Common myeloid progenitor, CD34-positive (primary cell): ENCODE data around the gene CDHR1.
A peak's percentile ranks its signal among the peaks of the same experiment; 100 is the strongest.

ENCODE experiments used
- CTCF ChIA-PET: fragments of 350-600 bp; sonication (Branson Sonifier 250); formaldehyde crosslinking; loops from one replicate; lab custom pipeline; 2021; ENCODE audit warnings: antibody characterized with exemption; lab: Charles Lee
- POLR2A ChIA-PET: fragments of 350-600 bp; sonication (Branson Sonifier 250); formaldehyde crosslinking; loops from one replicate; lab custom pipeline; 2021; ENCODE audit warnings: antibody characterized with exemption; lab: Charles Lee
- DNase-seq, 3 donors: peaks; one replicate each; pipeline versions ENCODE4 v3.0.0 to v3.0.0-alpha.2; 2013
- H3K27ac ChIP-seq, 2 experiments: 1 replicate in 1 of 2; 2 replicates in 1 of 2; pipeline ENCODE4 v1.7.0; 2013; ENCODE audit warnings: inconsistent platforms in 2 of 2, low read length in 2 of 2, mild to moderate bottlenecking in 2 of 2, low read depth in 1 of 2, moderate library complexity in 1 of 2; ENCODE audit not compliant: severe bottlenecking in 2 of 2, insufficient read depth in 1 of 2, poor library complexity in 1 of 2
- H3K27me3 ChIP-seq, 5 experiments: replicated peaks in 2 of 5; 1 replicate in 3 of 5; 2 replicates in 2 of 5; pipeline versions ENCODE4 v1.6.1 to v1.7.0; 2013; ENCODE audit warnings: low read length in 4 of 5, mild to moderate bottlenecking in 2 of 5, moderate library complexity in 2 of 5, inconsistent platforms in 1 of 5; ENCODE audit not compliant: insufficient read depth in 5 of 5, control insufficient read depth in 4 of 5
- H3K36me3 ChIP-seq, 4 experiments: 1 replicate in 2 of 4; 2 replicates in 2 of 4; pipeline versions ENCODE4 v1.6.1 to v1.7.0; 2013; ENCODE audit warnings: low read length in 3 of 4, control low read depth in 1 of 4, mild to moderate bottlenecking in 1 of 4; ENCODE audit not compliant: control insufficient read depth in 4 of 4, insufficient read depth in 4 of 4
- H3K4me1 ChIP-seq, 4 experiments: 1 replicate in 3 of 4; 2 replicates in 1 of 4; pipeline versions ENCODE4 v1.6.1 to v1.7.1; 2013; ENCODE audit warnings: low read length in 3 of 4, mild to moderate bottlenecking in 3 of 4, control low read depth in 1 of 4, inconsistent platforms in 1 of 4, moderate library complexity in 1 of 4; ENCODE audit not compliant: control insufficient read depth in 4 of 4, insufficient read depth in 4 of 4; ENCODE audit errors: control extremely low read depth in 1 of 4
- H3K4me3 ChIP-seq, 7 experiments: 1 replicate in 4 of 7; 2 replicates in 3 of 7; pipeline versions ENCODE4 v1.5.1 to v1.7.0; 2013; ENCODE audit warnings: mild to moderate bottlenecking in 7 of 7, low read length in 6 of 7, moderate library complexity in 6 of 7, inconsistent platforms in 2 of 7, low read depth in 2 of 7, control low read depth in 1 of 7; ENCODE audit not compliant: insufficient read depth in 4 of 7, control insufficient read depth in 1 of 7; ENCODE audit errors: extremely low read depth in 1 of 7
- H3K9me3 ChIP-seq, 5 experiments: 1 replicate in 4 of 5; 2 replicates in 1 of 5; pipeline versions ENCODE4 v1.6.1 to v1.7.1; 2013; ENCODE audit warnings: low read length in 4 of 5, mild to moderate bottlenecking in 2 of 5, inconsistent platforms in 1 of 5, low read depth in 1 of 5, moderate library complexity in 1 of 5; ENCODE audit not compliant: control insufficient read depth in 4 of 5, insufficient read depth in 2 of 5; ENCODE audit errors: control extremely low read depth in 1 of 5
- WGBS: methylation state at CpG from one replicate; pipeline ENCODE4 v1.1.5; 2013; ENCODE audit not compliant: insufficient coverage; 5-methylcytosine and 5-hydroxymethylcytosine counted together

CDHR1 gene

GRCh38 chr10:84211566-84211965 lies 17.2 kb downstream of the CDHR1 start:
- Histone ChIP-seq H3K27ac (no peak overlapping the region), H3K9me3 (no peaks in the 10 kb centered on the region), H3K4me3 (no peak overlapping the region), H3K36me3 (no peaks in the 10 kb centered on the region), H3K4me1 (no peaks in the 10 kb centered on the region), H3K27me3 (peaks cover 0 to 24% (median 13%) of the 10 kb centered on the region in 5 experiments)
- CTCF ChIA-PET = interaction anchor here (1.3 to 2.2 kb wide), 2 partner anchors 11 to 63 kb away, joined by 5 to 10 read pairs; no protein-coding TSS in a partner anchor
- DNase-seq = no peak
- 95% methylated on average over 2 of the region's 2 CpGs for WGBS
- POLR2A ChIA-PET = no interaction called here

DNA sequence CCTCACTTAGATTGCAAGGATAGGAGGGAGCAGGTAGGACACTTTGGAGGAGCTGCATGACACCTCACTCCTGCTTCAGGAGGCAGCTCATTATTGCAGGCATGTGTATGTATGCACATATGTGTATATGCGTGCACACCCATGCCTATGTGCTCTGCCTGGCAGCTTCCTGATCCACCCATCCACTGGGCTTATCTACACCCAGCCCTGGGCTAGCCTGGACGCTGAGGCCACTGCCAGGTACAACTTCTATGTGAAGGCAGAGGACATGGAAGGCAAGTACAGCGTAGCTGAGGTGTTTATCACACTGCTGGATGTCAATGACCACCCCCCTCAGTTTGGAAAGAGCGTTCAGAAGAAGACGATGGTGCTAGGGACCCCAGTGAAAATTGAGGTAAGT lies 17.7 kb downstream of the CDHR1 start:
- H3K9me3 ChIP-seq = no peaks in the 10 kb centered on the region
- no peak for DNase-seq
- CTCF ChIA-PET = interaction anchor here (1.3 to 2.2 kb wide), 3 partner anchors 12 to 63 kb away, joined by 4 to 10 read pairs (median 5); no protein-coding TSS in a partner anchor
- no peaks in the 10 kb centered on the region for H3K4me1 ChIP-seq
- POLR2A ChIA-PET = no interaction called here
- H3K27me3 ChIP-seq = peaks cover 0 to 21% (median 13%) of the 10 kb centered on the region in 5 experiments
- no peaks in the 10 kb centered on the region for H3K36me3 ChIP-seq
- no peak overlapping the region for H3K27ac ChIP-seq
- no peak overlapping the region for H3K4me3 ChIP-seq
- 84% methylated on average over 3 of the region's 5 CpGs for WGBS

DNA sequence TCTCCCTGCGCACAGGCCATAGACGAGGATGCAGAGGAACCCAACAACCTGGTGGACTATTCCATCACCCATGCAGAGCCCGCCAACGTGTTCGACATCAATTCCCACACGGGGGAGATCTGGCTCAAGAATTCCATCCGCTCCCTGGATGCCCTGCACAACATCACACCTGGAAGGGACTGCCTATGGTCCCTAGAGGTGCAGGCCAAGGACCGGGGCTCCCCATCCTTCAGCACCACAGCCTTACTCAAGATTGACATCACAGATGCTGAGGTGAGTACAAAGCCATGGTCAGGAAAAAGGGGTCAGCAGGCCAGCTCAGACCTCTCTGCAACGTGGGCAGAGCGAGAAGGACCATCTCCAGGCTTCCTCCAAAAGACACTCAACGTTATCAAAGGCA lies 18.7 kb downstream of the CDHR1 start:
- H3K27me3 ChIP-seq = peaks cover 0 to 21% (median 9%) of the 10 kb centered on the region in 5 experiments
- H3K9me3 ChIP-seq = no peaks in the 10 kb centered on the region
- WGBS = 93% methylated on average over 8 of the region's 11 CpGs
- CTCF ChIA-PET = interaction anchor here (1.2 to 1.8 kb wide), 3 partner anchors 13 to 58 kb away, joined by 4 to 5 read pairs (median 4); no protein-coding TSS in a partner anchor
- H3K27ac ChIP-seq = no peak overlapping the region
- no peaks in the 10 kb centered on the region for H3K36me3 ChIP-seq
- no peak for DNase-seq
- no peak overlapping the region for H3K4me3 ChIP-seq
- POLR2A ChIA-PET = no interaction called here
- H3K4me1 ChIP-seq = no peaks in the 10 kb centered on the region

GRCh38 chr10:84214046-84214572 lies 19.8 kb downstream of the CDHR1 start:
- ChIA-PET POLR2A (no interaction called here), CTCF (interaction anchor here (0.6 to 1.8 kb wide), 6 partner anchors 20 to 1243 kb away, joined by 3 to 4 read pairs (median 3); no protein-coding TSS in a partner anchor)
- peaks cover 0 to 18% (median 4%) of the 10 kb centered on the region in 5 experiments for H3K27me3 ChIP-seq
- H3K4me3 ChIP-seq = peak overlapping the region in 1 of 7 experiments; percentile 66
- DNase-seq = no peak
- H3K4me1 ChIP-seq = no peaks in the 10 kb centered on the region
- 79% methylated on average over 18 of the region's 25 CpGs for WGBS
- no peaks in the 10 kb centered on the region for H3K36me3 ChIP-seq
- peaks cover 0 to under 1% (median 0%) of the 10 kb centered on the region in 5 experiments for H3K9me3 ChIP-seq
- no peak overlapping the region for H3K27ac ChIP-seq

GRCh38 chr10:84214612-84215235 lies 20.4 kb downstream of the CDHR1 start:
- Histone ChIP-seq H3K4me3 (peak overlapping the region in 1 of 7 experiments; percentile 66), H3K27ac (no peak overlapping the region), H3K4me1 (no peaks in the 10 kb centered on the region), H3K9me3 (peaks cover 0 to 3% (median 0%) of the 10 kb centered on the region in 5 experiments), H3K36me3 (no peaks in the 10 kb centered on the region), H3K27me3 (peaks cover 0 to 18% (median 4%) of the 10 kb centered on the region in 5 experiments)
- CTCF ChIA-PET = interaction anchor here (1.0 to 1.4 kb wide), 3 partner anchors 19 to 48 kb away, joined by 3 read pairs; no protein-coding TSS in a partner anchor
- DNase-seq = peak; percentile 29 to 63 (median 50)
- POLR2A ChIA-PET = no interaction called here
- 50% methylated on average over 11 of the region's 12 CpGs for WGBS

DNA sequence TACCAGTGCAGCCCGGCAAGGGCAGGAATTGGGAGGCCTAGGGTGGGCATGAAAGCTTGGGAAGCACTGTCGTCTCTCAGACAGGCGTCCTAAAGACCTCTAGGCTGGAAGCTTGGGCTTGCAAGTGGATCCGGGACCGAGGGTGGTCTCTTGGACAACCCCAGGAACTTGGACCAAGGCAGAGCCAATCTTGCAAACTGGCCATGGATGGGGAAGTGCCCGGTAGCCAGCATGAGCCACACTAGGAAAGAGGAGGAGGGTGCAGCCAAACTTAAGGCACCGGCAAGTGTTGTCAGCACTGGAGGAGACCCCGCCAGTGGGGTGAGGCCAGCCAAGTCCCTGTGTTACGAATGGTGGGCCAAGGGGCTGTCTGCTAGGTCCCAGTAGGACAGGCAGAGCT lies 22.5 kb downstream of the CDHR1 start:
- no peak for DNase-seq
- WGBS = 93% methylated on average over 9 of the region's 9 CpGs
- POLR2A ChIA-PET = no interaction called here
- H3K27ac ChIP-seq = no peak overlapping the region
- peaks cover 0 to 12% (median under 1%) of the 10 kb centered on the region in 5 experiments for H3K27me3 ChIP-seq
- no peaks in the 10 kb centered on the region for H3K36me3 ChIP-seq
- H3K4me1 ChIP-seq = no peaks in the 10 kb centered on the region
- no peak overlapping the region for H3K4me3 ChIP-seq
- CTCF ChIA-PET = interaction anchor here (1.0 to 2.1 kb wide), 4 partner anchors 8 to 23 kb away, joined by 3 to 7 read pairs (median 3); no protein-coding TSS in a partner anchor
- H3K9me3 ChIP-seq = peaks cover 0 to 3% (median 0%) of the 10 kb centered on the region in 5 experiments

- H3K9me3 ChIP-seq = peaks cover 0 to 3% (median 0%) of the 10 kb centered on the region in 5 experiments
- ChIA-PET POLR2A (no interaction called here), CTCF (interaction anchor here (1.2 to 2.1 kb wide), 3 partner anchors 9 to 13 kb away, joined by 3 to 7 read pairs (median 3); no protein-coding TSS in a partner anchor)
- H3K36me3 ChIP-seq = no peaks in the 10 kb centered on the region
- no peak for DNase-seq
- H3K4me3 ChIP-seq = no peak overlapping the region
- 93% methylated on average over 4 of the region's 4 CpGs for WGBS
- peaks cover 0 to 12% (median 0%) of the 10 kb centered on the region in 5 experiments for H3K27me3 ChIP-seq
- H3K4me1 ChIP-seq = no peaks in the 10 kb centered on the region
- H3K27ac ChIP-seq = no peak overlapping the region
Observed at GRCh38 chr10:84217746-84218145, 23.4 kb downstream of the CDHR1 start.
